Activated gamma-delta T cell treated with anti-CD3 and anti-CD28 coated beads, Interleukin-2, amount 50 U/mL, for 16 hours (primary cell): ENCODE measurements around the gene RAP1GAP2.
"Not testable (repeated sequence)": the region's sequence is repeated elsewhere in the genome, so short reads cannot be mapped to it uniquely, and the experiment has no call there.

Experiments used
- DNase-seq: peaks from one replicate; pipeline ENCODE4 v3.0.0-alpha.2; 2020; ENCODE audit warnings: low read depth

Gene RAP1GAP2

DNA sequence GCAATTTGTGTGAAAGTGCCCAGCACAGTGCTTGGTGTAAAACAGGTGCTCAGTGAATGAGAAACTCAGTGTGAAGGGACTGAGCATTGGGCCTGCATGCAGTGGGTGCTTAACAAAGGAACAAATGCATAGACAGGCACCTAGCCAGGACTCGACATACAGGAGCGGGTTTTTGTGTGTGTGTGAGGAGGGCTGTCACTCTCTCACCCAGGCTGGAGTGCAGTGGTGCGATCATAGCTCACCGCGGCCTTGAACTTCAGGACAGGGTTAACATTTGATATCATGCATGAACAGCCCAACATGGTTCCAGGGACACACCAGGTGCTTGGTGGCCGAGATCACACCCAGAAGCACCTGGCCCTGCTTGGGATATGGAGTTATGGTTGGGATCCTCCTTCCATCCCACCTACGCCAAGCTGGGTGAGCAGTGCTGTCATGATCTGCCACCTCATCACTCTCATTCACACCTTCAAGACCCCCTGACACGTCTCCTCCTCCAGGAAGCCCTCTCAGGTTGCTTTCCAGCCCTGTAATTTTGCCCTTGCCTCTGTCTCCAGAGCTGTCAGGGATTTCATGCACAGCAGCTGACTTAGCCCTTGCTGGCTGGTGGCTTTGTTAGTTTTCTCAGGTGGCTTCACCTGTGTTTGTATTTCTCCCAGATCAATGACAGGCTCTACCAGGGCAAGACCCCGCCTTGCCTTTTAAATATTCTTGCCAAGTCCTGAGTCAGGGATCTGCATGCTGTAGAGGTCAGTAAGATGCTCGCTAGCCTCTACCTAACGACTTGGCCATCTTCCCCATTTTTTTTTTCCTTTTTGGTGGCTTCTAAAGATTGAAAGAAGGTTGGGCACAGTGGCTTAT lies 200.8 kb downstream of the RAP1GAP2 start:
- no peak for DNase-seq

DNA sequence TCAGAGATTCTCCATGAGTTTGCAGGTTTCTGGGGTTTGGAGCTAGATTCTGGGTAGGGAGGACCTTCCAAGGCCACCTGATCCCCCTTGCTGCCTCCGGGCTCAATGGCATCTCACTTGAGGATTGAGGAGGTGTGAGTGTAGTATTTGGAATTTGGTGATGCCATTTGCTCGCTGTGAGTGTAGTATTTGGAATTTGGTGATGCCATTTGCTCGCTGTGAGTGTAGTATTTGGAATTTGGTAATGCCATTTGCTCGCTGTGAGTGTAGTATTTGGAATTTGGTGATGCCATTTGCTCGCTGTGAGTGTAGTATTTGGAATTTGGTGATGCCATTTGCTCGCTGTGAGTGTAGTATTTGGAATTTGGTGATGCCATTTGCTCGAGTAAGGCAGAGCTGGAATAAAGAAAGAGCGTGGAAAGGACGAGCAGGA lies 202.2 kb downstream of the RAP1GAP2 start:
- DNase-seq = not testable (repeated sequence)

DNA sequence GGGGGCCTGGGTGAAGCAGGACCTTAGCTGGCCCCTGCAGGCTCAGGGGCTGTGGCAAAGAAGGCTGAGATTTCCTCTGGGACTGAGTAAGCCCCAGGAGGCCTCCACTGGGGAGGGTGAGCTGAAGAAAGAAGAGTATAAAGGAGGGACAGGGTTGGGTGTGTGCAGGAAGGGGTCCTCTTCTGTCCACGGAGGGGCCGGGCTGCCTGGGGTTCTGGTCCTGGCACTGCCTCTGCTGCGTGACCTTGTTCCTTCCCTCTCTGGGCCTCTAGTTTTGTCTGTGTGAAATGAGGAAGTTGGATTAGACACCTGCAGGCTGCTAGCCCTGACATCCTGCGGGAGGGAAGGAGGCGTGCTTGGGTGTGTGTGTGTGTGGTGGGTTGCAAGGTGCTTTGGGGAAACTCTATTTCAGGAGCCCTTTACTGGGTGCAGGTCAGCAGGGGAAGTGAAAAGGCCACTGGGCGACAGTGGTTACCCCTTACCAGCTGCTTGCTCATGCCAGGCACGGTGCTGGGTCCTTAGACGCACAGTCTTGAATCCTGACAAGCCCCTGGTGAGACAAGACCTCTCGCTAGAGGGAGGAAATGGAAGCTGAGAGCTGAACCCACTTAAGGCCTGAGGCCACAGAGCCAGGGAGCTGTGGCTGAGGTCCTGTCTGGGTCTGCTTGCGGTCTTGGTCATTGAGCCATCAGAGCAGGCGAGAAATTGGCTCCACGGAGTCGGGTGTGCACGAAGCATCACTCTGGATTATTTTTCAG lies 206.5 kb downstream of the RAP1GAP2 start:
- DNase-seq = no peak

DNA sequence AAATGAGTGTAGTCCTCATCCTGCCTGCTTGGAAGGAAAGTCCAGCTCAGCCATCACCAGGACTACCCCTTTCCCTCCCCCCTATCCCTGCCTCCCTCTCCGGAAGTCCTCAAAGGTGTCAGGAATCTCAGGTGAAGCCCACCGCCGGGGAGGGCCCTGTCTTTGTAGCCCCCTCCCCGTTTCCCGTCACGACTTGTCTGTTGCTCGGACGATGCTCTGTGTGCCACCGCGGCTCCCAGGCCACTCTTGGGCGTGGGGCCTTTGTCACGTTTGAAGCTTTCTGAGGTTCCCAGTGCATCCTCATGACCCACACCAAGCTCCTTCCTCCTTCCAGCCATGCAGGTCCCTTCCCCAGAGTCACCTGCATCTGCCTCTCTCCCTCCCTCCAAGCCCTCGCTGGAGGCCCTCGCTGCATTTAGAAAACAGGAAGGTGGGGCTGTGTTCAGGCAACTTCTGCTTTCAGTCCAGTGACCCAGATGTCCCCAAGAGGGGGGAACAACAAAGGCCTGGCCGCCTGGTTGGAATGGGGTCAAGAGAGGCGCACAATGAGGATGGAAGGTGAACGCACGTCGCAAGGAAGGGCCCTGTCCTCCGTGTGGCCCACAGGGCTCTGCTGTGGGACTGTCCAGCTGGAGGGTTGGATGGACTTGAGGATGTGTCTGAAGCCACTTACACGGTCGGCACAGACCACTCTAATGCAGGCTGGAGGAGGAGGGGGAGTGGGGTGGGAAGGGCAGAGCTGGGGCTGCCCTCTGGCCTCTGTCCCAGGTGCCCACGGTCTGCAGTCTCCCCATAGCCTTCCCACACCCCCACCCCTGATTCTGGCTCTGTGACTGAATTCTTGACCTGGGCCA lies 207.3 kb downstream of the RAP1GAP2 start:
- no peak for DNase-seq

DNA sequence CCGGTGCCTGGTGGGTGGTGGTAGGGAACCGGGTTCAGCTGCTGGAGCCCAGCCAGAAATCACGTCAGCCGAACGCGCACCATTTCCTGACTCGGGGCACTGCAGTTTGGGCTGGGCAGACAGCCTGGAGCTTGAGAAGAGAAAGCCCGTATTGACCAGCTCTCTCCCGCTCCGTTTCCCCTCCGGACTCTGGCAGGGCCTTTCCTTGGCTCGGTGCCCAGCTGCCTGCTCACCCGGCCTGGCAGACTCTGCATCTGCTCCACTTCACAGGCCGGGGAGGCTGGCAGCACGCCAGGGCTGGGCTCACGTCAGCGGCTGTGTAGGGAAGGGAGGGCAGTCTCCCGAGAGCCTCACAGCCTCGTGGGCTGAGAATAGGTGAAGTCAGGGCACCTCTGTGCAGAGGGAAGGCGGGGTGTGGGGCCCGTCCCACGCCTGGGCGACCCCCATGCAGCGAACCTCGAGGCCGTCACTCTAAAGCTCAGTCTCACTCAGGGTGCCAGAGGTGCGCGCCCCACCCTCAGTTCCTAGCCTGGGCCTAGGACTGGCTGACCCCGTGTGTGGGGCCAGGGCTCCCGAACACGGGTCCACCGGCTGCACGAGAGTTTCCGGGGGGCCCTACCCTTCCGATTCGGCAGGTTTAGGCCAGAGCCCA lies 208.0 kb downstream of the RAP1GAP2 start:
- DNase-seq = peak; percentile 14

DNA sequence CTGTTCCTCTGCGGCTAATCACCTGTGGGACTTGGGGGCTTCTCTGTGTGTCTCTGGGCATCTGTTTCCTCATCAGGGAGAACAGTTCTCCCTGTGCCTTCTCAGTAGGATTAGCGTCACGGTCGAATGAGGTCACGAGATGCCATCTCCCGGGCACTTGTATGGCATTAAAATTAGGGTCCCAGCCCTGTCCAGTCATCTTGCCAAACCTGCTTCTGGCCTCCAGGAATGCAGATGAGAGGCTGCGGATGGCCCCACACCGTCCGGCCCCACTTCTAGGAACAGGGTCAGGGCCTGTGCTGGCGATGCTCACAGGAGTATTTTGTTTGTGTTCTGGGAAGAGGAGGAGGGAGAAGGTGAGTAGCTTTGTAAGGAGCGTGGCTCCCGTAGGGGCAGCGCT lies 208.7 kb downstream of the RAP1GAP2 start:
- no peak for DNase-seq

DNA sequence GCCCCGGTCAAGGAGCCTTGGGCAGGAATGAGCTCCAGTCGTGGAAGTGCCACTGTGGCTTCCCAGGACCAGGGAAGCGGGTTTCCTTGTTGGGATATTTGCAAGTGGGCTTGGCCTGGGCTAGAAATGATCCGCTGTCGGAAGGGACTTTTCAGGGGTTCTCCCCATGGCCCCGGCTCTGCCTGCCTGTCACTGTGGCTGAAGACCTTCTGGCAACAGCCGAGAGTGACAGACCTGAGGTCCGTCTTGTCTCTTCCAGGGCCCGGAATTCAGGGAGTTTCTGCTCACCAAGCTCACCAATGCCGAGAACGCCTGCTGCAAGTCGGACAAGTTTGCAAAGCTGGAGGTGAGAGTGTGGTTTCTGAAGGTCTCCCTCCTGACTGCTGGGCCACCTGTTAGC lies 209.5 kb downstream of the RAP1GAP2 start:
- no peak for DNase-seq

DNA sequence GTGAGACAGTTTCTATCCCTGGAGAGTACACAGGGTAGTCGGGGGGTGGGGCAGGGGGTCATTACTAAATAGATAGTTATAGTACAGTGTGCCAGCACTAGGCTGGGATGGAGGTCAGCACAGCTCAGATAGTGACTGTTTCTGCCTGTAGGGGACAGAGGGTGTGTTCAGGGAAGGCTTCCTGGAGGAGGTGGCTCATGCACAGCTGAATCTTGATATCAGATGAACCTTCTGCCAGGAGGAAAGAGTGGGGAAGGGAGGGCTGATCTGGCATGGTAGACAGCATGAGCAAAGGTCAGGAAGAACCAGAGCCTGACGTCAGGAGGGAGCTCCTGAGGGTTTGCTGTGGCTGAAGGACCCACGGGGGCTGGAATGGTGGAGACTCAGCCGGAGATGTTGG lies 210.6 kb downstream of the RAP1GAP2 start:
- no peak for DNase-seq

DNA sequence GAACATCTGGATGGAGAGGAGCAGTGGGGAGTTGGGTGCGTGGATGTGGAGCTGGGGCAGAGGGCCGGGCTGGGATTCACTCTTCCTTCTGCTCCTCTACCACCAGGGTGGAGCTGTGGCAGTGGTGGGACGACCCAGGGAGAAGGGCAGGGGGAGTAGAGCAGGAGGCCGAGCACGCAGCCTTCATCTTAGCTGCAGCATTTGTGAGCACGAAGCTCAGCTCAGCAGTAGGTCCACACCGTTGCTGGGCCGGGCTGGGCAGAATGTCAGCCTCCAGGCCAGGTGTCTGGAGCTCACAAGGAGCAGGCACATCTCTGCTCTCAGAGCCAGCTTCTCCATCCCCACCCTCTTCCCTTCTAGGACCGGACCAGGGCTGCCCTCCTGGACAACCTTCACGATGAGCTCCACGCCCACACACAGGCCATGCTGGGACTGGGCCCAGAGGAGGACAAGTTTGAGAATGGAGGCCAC lies 211.4 kb downstream of the RAP1GAP2 start:
- DNase-seq = no peak

DNA sequence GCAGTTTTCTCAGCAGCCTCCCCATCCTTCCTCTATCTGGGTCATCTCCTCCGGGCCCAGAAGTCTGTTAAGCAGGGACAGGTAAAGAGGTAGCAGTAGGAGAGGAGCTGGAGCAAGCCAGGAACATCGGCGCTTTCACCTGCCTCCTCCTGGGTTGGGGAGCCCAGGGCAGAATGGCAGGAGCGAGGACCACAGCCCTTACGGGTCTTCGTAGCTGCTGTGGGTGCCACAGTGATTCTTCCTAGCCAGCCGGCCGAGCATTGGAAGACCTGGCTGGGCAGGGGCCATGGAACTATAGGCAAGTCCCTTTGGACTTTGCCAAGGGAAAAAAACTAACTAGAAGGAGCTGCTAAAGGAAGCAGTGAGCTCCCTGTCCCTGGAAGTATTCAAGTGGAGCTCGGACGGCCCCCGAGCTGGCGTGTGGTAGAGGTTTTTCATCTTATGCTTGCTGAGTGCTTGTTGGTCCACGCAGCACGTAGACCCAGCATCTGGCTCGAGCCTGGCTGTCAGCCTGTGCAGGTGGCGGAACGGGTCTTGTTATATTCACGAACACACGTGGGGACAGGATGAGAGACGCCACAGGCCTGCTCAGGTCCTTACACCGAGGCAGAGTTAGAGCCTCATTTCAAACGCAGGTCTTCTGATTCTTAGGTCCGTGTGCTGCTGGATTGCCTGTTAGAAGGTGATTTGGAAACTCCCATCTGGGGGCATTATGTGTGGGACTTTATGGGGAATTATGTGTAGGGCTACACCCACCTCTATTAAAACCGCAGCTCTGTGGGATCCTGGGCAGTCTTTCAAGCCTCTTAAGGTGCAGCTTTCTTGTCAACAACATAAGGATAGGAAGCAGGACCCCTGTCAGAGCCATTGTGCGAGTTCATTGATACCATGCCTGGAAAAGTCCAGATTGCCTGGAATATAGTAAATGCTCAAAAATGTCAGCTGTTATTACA lies 212.4 kb downstream of the RAP1GAP2 start:
- no peak for DNase-seq

DNA sequence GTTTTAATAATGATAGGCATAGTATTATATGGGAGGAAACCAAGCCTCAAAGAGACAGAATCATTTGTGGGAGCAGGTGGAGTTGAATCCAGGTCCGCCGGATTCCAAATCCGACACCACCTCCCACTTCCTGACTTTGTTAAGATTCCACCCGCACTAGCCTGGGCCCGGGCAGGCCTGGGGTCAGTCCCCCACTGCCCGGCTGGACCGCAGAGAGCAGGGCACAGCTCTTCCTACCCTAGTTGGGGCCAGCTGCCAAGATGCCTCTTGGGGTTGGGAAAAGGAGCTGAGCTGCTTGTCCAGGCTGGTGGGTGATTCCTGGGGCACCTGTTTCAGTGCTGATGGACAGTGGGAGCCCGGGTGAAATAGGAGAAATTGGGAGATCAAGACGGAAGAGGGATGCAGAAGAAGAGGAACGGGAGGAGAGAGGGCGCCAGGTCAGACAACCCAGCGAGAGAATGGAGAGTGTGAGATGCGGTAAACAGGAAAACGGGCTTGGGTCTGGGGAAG lies 213.2 kb downstream of the RAP1GAP2 start:
- DNase-seq = no peak

DNA sequence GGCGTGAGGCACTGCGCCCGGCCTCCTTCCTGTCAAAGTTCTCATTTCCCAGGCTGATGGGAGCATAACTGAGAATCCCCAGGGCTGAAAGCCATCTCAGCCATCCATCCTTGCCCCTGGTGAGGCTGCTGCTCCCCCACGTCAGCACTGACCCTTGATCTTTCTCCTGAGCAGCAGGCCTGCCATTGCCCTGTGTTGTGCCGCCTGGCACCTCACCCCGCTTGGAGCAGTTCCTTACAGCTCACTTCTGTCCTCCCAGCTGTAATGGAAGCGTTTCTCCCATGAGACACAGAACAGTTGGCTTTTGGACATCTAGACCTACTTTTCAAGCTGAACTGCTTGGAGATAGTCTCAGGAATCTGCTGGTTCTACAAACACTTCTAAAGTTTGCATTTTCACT lies 215.7 kb downstream of the RAP1GAP2 start:
- no peak for DNase-seq

DNA sequence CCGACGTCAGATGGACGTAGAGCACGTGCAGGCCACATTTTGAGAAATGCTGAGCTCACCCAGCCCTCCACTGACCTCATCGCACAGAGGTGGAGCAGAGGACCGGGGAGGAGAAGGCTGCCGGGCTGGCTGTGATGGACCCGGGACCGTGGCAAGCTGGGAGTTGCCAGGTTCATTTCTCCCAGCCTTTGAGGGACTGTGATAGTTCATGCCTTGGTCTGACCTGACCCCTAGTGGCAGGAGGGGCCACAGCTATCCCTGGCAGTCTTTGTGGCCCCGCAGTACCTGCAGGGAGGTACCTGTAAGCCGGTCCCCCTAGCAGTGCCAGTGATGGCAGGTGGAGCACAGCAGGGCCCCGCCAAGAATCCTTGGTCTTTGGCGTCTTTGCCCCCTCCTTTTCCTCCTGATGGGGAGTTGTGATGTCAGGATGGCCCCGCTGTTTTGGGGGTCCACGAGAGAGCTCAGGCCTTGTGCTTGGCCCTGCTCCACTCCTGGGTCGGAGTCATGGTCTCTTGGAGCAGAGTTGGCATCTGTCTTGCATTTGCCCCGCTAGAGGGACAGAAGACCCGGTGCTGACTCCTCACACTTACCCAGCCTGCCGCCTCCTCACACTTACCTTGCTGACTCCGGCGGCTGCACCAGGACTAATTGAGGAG lies 216.8 kb downstream of the RAP1GAP2 start:
- DNase-seq = peak; percentile 36

DNA sequence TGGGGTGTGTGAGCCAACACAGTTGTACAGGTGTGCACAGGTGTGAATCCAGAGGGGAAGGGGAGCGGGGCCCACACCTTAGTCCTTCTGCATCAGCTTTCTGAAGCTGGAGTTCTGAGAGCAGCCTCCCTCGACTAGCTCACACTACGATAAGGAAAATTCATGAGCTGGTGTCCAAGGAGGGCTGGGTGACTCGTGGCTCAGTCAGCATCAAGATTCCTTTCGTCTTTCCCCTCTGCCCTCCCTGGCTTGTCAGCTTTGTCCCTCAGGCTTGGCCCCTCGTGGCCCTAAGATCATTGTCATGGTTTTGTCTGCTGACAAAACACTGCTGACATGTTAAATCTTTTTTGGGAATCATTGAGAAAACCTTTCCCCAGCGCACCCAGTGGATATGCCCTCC lies 219.7 kb downstream of the RAP1GAP2 start:
- no peak for DNase-seq

DNA sequence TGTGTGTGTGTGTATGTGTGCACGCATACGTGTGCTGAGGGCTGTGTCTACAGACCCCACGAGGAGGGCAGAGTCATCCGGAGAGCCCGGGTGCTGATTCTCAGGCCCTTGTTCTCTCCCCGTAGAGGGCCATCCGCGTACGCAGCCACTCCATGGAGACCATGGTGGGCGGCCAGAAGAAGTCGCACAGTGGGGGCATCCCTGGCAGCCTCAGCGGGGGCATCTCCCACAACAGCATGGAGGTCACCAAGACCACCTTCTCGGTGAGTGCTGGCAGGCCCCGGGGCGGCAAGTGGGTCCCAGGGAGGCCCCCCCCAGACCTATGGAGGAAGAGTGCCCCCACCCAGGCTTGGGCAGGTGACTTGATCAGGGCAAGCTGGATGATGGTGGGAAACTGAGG lies 221.7 kb downstream of the RAP1GAP2 start:
- DNase-seq = no peak

DNA sequence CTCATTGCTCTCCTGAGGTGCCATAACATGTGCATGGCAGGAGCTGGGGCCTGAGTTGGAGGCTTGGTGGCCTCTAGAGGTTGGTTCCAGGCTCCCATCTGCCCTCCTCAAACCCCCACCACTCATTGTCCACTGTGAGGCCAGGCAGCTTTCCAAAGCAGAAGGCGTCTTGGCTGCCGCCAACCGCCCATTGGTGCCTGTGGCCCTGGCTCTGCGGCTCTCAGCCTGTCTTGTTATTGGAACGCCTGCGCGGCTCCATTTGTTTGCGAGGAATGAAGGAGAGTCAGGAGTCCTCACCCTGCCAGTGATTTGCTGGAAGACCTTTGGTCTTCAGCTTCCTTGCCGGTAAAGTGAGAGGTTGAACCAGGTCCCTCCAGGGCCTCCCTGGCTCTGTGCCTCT lies 223.5 kb downstream of the RAP1GAP2 start:
- DNase-seq = no peak

DNA sequence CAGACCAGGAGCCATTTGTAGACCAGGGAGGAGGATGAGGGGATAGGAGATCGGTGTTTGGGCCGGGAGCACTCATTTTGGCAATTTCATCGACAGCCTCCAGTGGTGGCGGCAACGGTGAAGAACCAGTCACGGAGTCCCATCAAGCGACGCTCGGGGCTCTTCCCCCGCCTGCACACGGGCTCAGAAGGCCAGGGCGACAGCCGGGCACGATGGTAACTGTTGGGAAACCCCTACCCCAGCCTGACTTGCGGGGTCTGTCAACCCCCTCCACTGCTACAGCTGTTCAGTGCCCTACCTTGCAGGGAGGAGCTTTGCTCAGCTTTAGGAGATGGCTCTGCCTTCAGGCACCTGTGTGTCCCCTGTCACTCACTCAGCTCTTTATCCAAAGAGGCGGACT lies 224.1 kb downstream of the RAP1GAP2 start:
- DNase-seq = no peak

DNA sequence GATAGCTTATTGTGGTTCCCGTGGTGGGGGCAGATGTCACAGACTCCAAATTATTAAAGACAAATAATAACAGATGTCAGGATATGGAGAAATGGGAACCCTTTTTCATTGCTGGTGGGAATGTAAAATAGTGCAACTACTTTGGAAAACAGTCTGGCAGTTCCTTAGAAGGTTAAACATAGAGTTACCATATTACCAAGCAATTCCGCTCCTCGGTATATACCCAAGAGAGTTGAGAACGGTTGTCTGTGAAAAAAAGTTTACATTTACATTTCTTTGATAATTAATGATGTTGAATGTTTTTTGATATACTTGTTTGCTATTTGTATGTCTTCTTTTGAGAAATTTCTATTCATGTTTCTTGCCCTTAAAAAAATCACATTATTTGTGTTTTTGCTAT lies 226.0 kb downstream of the RAP1GAP2 start:
- no peak for DNase-seq

DNA sequence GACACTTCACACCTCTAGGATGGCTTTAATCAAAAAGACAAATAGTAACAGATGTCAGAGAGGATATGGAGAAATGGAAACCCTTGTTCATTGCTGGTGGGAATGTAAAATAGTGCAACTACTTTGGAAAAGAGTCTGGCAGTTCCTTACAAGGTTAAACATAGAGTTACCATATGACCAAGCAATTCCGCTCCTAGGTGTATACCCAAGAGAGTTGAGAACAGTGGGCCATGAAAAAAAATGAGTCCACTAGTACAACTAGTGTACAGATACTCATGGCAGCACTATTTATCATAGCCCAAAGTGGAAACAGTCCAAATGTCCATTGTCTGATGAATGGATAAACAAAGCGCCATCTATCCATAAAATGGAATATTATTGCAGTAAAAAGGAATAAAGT lies 228.1 kb downstream of the RAP1GAP2 start:
- no peak for DNase-seq
